MM.1S (cell line): ENCODE results near the gene CENPQ.

ENCODE experiments used
- EZH2 ChIP-seq: fragments of 300-600 bp; sonication (generic); optimal IDR thresholded peaks from 2 replicates; pipeline ENCODE3; 2017; ENCODE audit warnings: low read depth, mild to moderate bottlenecking, antibody characterized with exemption, low read length, mixed read lengths
- TF ChIP-seq, protein P1 (sequence below): fragments of 300-600 bp; sonication (generic); IDR thresholded peaks from 2 replicates; pipeline ENCODE4 v1.5.1; 2016; ENCODE audit warnings: antibody characterized with exemption, low read length, mixed read lengths

DNA sequence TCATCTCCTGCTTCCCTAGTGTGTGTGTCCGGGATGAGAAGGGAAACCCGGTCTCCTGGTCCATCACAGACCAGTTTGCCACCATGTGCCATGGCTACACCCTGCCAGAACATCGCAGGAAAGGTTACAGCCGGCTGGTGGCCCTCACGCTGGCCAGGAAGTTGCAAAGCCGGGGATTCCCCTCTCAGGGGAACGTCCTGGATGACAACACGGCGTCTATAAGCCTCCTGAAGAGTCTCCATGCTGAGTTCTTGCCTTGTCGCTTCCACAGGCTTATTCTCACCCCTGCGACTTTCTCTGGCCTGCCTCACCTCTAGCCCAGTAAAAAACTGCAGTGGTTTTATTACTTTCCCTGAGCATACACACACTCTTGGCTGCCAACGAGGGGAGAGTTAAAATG is 63.4 kb downstream of the CENPQ start:
- TF ChIP-seq, protein P1, sequence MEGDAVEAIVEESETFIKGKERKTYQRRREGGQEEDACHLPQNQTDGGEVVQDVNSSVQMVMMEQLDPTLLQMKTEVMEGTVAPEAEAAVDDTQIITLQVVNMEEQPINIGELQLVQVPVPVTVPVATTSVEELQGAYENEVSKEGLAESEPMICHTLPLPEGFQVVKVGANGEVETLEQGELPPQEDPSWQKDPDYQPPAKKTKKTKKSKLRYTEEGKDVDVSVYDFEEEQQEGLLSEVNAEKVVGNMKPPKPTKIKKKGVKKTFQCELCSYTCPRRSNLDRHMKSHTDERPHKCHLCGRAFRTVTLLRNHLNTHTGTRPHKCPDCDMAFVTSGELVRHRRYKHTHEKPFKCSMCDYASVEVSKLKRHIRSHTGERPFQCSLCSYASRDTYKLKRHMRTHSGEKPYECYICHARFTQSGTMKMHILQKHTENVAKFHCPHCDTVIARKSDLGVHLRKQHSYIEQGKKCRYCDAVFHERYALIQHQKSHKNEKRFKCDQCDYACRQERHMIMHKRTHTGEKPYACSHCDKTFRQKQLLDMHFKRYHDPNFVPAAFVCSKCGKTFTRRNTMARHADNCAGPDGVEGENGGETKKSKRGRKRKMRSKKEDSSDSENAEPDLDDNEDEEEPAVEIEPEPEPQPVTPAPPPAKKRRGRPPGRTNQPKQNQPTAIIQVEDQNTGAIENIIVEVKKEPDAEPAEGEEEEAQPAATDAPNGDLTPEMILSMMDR, result no peak
- TF ChIP-seq EZH2, result no peak
